ENCODE data around the gene POLK. TPM values are rescaled to one million over a fixed set of nuclear protein-coding genes. Genes with fewer than 3 reads are reported as not detected.
"Not testable (repeated sequence)": the region's sequence is repeated elsewhere in the genome, so short reads cannot be mapped to it uniquely, and the experiment has no call there.

POLK gene
- polyA plus RNA-seq, 1 donor from 2014 or later, result 29.9 TPM

GRCh38 chr5:75496026-75496425, 15.7 kb upstream of the POLK start:
- no peaks in the 10 kb centered on the region for H3K27me3 Mint-ChIP-seq
- no peaks in the 10 kb centered on the region for H3K9me3 Mint-ChIP-seq
- H3K4me3 Mint-ChIP-seq, result no peak overlapping the region
- peaks cover 35% of the 10 kb centered on the region for H3K36me3 Mint-ChIP-seq
- H3K27ac Mint-ChIP-seq, result no peak overlapping the region
- H3K4me1 Mint-ChIP-seq, result peaks cover 6 to 7% (median 6%) of the 10 kb centered on the region in 3 donors

- Mint-ChIP-seq H3K4me1 (peaks cover 7 to 8% (median 8%) of the 10 kb centered on the region in 3 donors), H3K9me3 (no peaks in the 10 kb centered on the region), H3K36me3 (peaks cover 27% of the 10 kb centered on the region), H3K4me3 (no peak overlapping the region), H3K27ac (no peak overlapping the region), H3K27me3 (no peaks in the 10 kb centered on the region)
These were observed 13.4 kb upstream of the POLK start for GRCh38 chr5:75498208-75498777.

GRCh38 chr5:75498875-75499274, 12.8 kb upstream of the POLK start:
- H3K4me3 Mint-ChIP-seq, H3K27me3 Mint-ChIP-seq, H3K9me3 Mint-ChIP-seq, H3K27ac Mint-ChIP-seq, H3K4me1 Mint-ChIP-seq: not testable (repeated sequence)
- H3K36me3 Mint-ChIP-seq, result peaks cover 23% of the 10 kb centered on the region

GRCh38 chr5:75505112-75505511, 6.6 kb upstream of the POLK start:
- H3K36me3 Mint-ChIP-seq, H3K9me3 Mint-ChIP-seq, H3K27me3 Mint-ChIP-seq, H3K27ac Mint-ChIP-seq, H3K4me3 Mint-ChIP-seq: not testable (repeated sequence)
- peaks cover 24 to 35% (median 26%) of the 10 kb centered on the region in 3 donors for H3K4me1 Mint-ChIP-seq

GRCh38 chr5:75507841-75508240, 3.9 kb upstream of the POLK start:
- Mint-ChIP-seq H3K4me3 (peak overlapping the region in 1 of 4 donors; percentile 47), H3K4me1 (peaks cover 33 to 40% (median 36%) of the 10 kb centered on the region in 3 donors), H3K27me3 (no peaks in the 10 kb centered on the region), H3K36me3 (peaks cover 4% of the 10 kb centered on the region), H3K27ac (no peak overlapping the region), H3K9me3 (peaks cover 0 to 4% (median 0%) of the 10 kb centered on the region in 3 donors)

- H3K36me3 Mint-ChIP-seq, result peaks cover 7% of the 10 kb centered on the region
- no peaks in the 10 kb centered on the region for H3K27me3 Mint-ChIP-seq
- H3K27ac Mint-ChIP-seq, result peak overlapping the region in 1 of 3 donors; percentile 95
- peaks cover 42 to 57% (median 46%) of the 10 kb centered on the region in 3 donors for H3K4me1 Mint-ChIP-seq
- peak overlapping the region; percentile 97 to 99 (median 98) for H3K4me3 Mint-ChIP-seq
- H3K9me3 Mint-ChIP-seq, result peaks cover 0 to 4% (median 0%) of the 10 kb centered on the region in 3 donors
These were observed 2.1 kb upstream of the POLK start for GRCh38 chr5:75509546-75509945.

- Mint-ChIP-seq H3K4me3 (peak overlapping the region; percentile 97 to 99 (median 98)), H3K9me3 (peaks cover 0 to 4% (median 0%) of the 10 kb centered on the region in 3 donors)
These were observed 1.7 kb upstream of the POLK start for GRCh38 chr5:75509956-75510355.

GRCh38 chr5:75510417-75510835, 1.3 kb upstream of the POLK start:
- peak overlapping the region; percentile 95 to 97 (median 95) for H3K27ac Mint-ChIP-seq
- peaks cover 45 to 58% (median 49%) of the 10 kb centered on the region in 3 donors for H3K4me1 Mint-ChIP-seq
- peaks cover 0 to 4% (median 0%) of the 10 kb centered on the region in 3 donors for H3K9me3 Mint-ChIP-seq
- H3K36me3 Mint-ChIP-seq, result peaks cover 7% of the 10 kb centered on the region
- peak overlapping the region; percentile 97 to 99 (median 98) for H3K4me3 Mint-ChIP-seq
- H3K27me3 Mint-ChIP-seq, result no peaks in the 10 kb centered on the region

More at GRCh38 chr5:75509956-75510355, 1.7 kb upstream of the POLK start:
- H3K4me1 Mint-ChIP-seq, result peaks cover 42 to 58% (median 47%) of the 10 kb centered on the region in 3 donors
- no peaks in the 10 kb centered on the region for H3K27me3 Mint-ChIP-seq
- H3K27ac Mint-ChIP-seq, result peak overlapping the region in 2 of 3 donors; percentile 95 to 97
- H3K36me3 Mint-ChIP-seq, result peaks cover 7% of the 10 kb centered on the region

- H3K4me3 Mint-ChIP-seq, result peak overlapping the region; percentile 97 to 99 (median 98)
- peaks cover 0 to 4% (median 0%) of the 10 kb centered on the region in 3 donors for H3K9me3 Mint-ChIP-seq
- H3K4me1 Mint-ChIP-seq, result peaks cover 50 to 55% (median 51%) of the 10 kb centered on the region in 3 donors
- H3K27ac Mint-ChIP-seq, result peak overlapping the region; percentile 95 to 97 (median 95)
- H3K36me3 Mint-ChIP-seq, result peaks cover 7% of the 10 kb centered on the region
- no peaks in the 10 kb centered on the region for H3K27me3 Mint-ChIP-seq
These were observed 756 bp upstream of the POLK start for GRCh38 chr5:75510836-75511434.

GRCh38 chr5:75512383-75513074, 838 bp downstream of the POLK start:
- Mint-ChIP-seq H3K36me3 (peaks cover 10% of the 10 kb centered on the region), H3K9me3 (no peaks in the 10 kb centered on the region), H3K27me3 (no peaks in the 10 kb centered on the region), H3K4me3 (peak overlapping the region; percentile 97 to 99 (median 98)), H3K27ac (peak overlapping the region; percentile 95 to 97 (median 95)), H3K4me1 (peaks cover 55 to 60% (median 56%) of the 10 kb centered on the region in 3 donors)

- Mint-ChIP-seq H3K27ac (peak overlapping the region; percentile 95 to 97 (median 97)), H3K9me3 (no peaks in the 10 kb centered on the region), H3K36me3 (peaks cover 14% of the 10 kb centered on the region), H3K4me1 (peaks cover 51 to 56% (median 55%) of the 10 kb centered on the region in 3 donors), H3K4me3 (peak overlapping the region; percentile 84 to 99 (median 98)), H3K27me3 (no peaks in the 10 kb centered on the region)
These were observed 2.1 kb downstream of the POLK start for GRCh38 chr5:75513841-75514240.

- Mint-ChIP-seq H3K27ac (peak overlapping the region; percentile 95 to 97 (median 97)), H3K36me3 (peaks cover 17% of the 10 kb centered on the region), H3K9me3 (peaks cover 0 to 2% (median 1%) of the 10 kb centered on the region in 3 donors), H3K4me1 (peaks cover 51 to 58% (median 53%) of the 10 kb centered on the region in 3 donors), H3K4me3 (peak overlapping the region; percentile 58 to 99 (median 90)), H3K27me3 (no peaks in the 10 kb centered on the region)
These were observed 2.6 kb downstream of the POLK start for GRCh38 chr5:75514323-75514722.

- Mint-ChIP-seq H3K27me3 (no peaks in the 10 kb centered on the region), H3K27ac (no peak overlapping the region), H3K9me3 (peaks cover 7 to 29% (median 12%) of the 10 kb centered on the region in 3 donors), H3K4me1 (peaks cover 39 to 46% (median 43%) of the 10 kb centered on the region in 3 donors), H3K4me3 (no peak overlapping the region), H3K36me3 (peaks cover 26% of the 10 kb centered on the region)
These were observed 8.1 kb downstream of the POLK start for GRCh38 chr5:75519761-75520160.

- Mint-ChIP-seq H3K27ac (peak overlapping the region in 1 of 3 donors; percentile 53), H3K27me3 (no peaks in the 10 kb centered on the region), H3K36me3 (peaks cover 26% of the 10 kb centered on the region), H3K4me3 (no peak overlapping the region), H3K9me3 (peaks cover 7 to 29% (median 12%) of the 10 kb centered on the region in 3 donors), H3K4me1 (peaks cover 36 to 60% (median 47%) of the 10 kb centered on the region in 3 donors)
These were observed 9.5 kb downstream of the POLK start for GRCh38 chr5:75521195-75521594.

GRCh38 chr5:75522025-75522424, 10.3 kb downstream of the POLK start:
- Mint-ChIP-seq H3K4me1 (peaks cover 35 to 57% (median 44%) of the 10 kb centered on the region in 3 donors), H3K27ac (no peak overlapping the region), H3K36me3 (peaks cover 23% of the 10 kb centered on the region), H3K4me3 (no peak overlapping the region), H3K9me3 (peaks cover 7 to 29% (median 12%) of the 10 kb centered on the region in 3 donors), H3K27me3 (no peaks in the 10 kb centered on the region)

Data from IgD-negative memory B cell (primary cell).